NCI-H1436 treated with DMSO at 0.1 percent for 48 hours (cell line): ENCODE results near the gene LRIT3.

Experiments
- DNase-seq: peaks from one replicate; lab custom pipeline; 2025; lab: John Stamatoyannopoulos, UW

The LRIT3 gene

GRCh38 chr4:109908731-109909130 lies 60.8 kb downstream of the LRIT3 start:
- no peak for DNase-seq

GRCh38 chr4:109910256-109910655 lies 62.3 kb downstream of the LRIT3 start:
- no peak for DNase-seq

GRCh38 chr4:109912706-109913595 lies 65.0 kb downstream of the LRIT3 start, which contains the start of gene EGF:
EGF (plus strand) TSS chr4:109912883; CDS start chr4:109913336, 453 bp downstream.
- no peak for DNase-seq

GRCh38 chr4:109913596-109914241 lies 65.8 kb downstream of the LRIT3 start:
- DNase-seq = no peak

- DNase-seq = no peak
These were observed 66.4 kb downstream of the LRIT3 start for GRCh38 chr4:109914322-109914721.

- DNase-seq = no peak
These were observed 67.6 kb downstream of the LRIT3 start for GRCh38 chr4:109915385-109916026.

- DNase-seq = no peak
These were observed 68.1 kb downstream of the LRIT3 start for GRCh38 chr4:109916027-109916409.

- no peak for DNase-seq
These were observed 73.5 kb downstream of the LRIT3 start for GRCh38 chr4:109921384-109921808.
